H9 (cell line): Measurements from ENCODE around the gene PHF24. TPM values are rescaled to one million over a fixed set of nuclear protein-coding genes. Genes with fewer than 3 reads are reported as not detected.

Experiments
- DNase-seq: peaks from one replicate; pipeline ENCODE4 v3.0.0-alpha.2; 2017
- H2AFZ ChIP-seq: one replicate; pipeline ENCODE4 v1.6.1; 2013; ENCODE audit warnings: mild to moderate bottlenecking, low read length, control low read depth, moderate library complexity
- H2AK5ac ChIP-seq: 2 replicates; pipeline ENCODE4 v1.6.1; 2013; ENCODE audit warnings: low read length, control low read depth, mixed read lengths; ENCODE audit not compliant: insufficient read length
- H2BK120ac ChIP-seq: one replicate; pipeline ENCODE4 v1.6.1; 2013; ENCODE audit warnings: low read depth, mild to moderate bottlenecking, low read length, control low read depth, inconsistent platforms; ENCODE audit not compliant: poor library complexity, severe bottlenecking
- H2BK12ac ChIP-seq: 2 replicates; pipeline ENCODE4 v1.6.1; 2013; ENCODE audit warnings: low read length, control low read depth, mixed read lengths, low read depth; ENCODE audit not compliant: insufficient read length
- H2BK15ac ChIP-seq: 2 replicates; pipeline ENCODE4 v1.6.1; 2013; ENCODE audit warnings: low read depth, low read length, control low read depth
- H2BK20ac ChIP-seq: one replicate; pipeline ENCODE4 v1.6.1; 2013; ENCODE audit warnings: low read depth, mild to moderate bottlenecking, low read length, control low read depth, inconsistent platforms; ENCODE audit not compliant: poor library complexity, severe bottlenecking
- H2BK5ac ChIP-seq: 2 replicates; pipeline ENCODE4 v1.6.1; 2013; ENCODE audit warnings: low read length, control low read depth, mixed read lengths; ENCODE audit not compliant: insufficient read length
- H3K14ac ChIP-seq: 2 replicates; pipeline ENCODE4 v1.6.1; 2013; ENCODE audit warnings: low read length, control low read depth; ENCODE audit not compliant: insufficient read depth
- H3K18ac ChIP-seq: 2 replicates; pipeline ENCODE4 v1.6.1; 2013; ENCODE audit warnings: low read depth, mild to moderate bottlenecking, mixed read lengths, low read length, control low read depth; ENCODE audit not compliant: insufficient read length
- H3K23ac ChIP-seq: 2 replicates; pipeline ENCODE4 v1.6.1; 2013; ENCODE audit warnings: low read length, control low read depth, mixed read lengths, low read depth; ENCODE audit not compliant: insufficient read length
- H3K23me2 ChIP-seq: 2 replicates; pipeline ENCODE4 v1.6.1; 2013; ENCODE audit warnings: low read depth, mild to moderate bottlenecking, mixed read lengths, low read length, control low read depth; ENCODE audit not compliant: insufficient read length, poor library complexity, severe bottlenecking
- H3K27ac ChIP-seq: 2 replicates; pipeline ENCODE4 v1.5.1; 2013; ENCODE audit warnings: low read length, control low read depth, mixed read lengths, low read depth; ENCODE audit not compliant: insufficient read length
- H3K27me3 ChIP-seq: 2 replicates; pipeline ENCODE4 v1.6.1; 2013; ENCODE audit warnings: low read length, control low read depth, inconsistent platforms; ENCODE audit not compliant: insufficient read depth
- H3K4ac ChIP-seq: 2 replicates; pipeline ENCODE4 v1.6.1; 2013; ENCODE audit warnings: low read depth, mild to moderate bottlenecking, control low read depth, inconsistent platforms, low read length, moderate library complexity
- H3K4me1 ChIP-seq: 2 replicates; pipeline ENCODE4 v1.6.1; 2013; ENCODE audit warnings: low read length, control low read depth, inconsistent platforms; ENCODE audit not compliant: insufficient read depth
- H3K4me2 ChIP-seq: 2 replicates; pipeline ENCODE4 v1.6.1; 2013; ENCODE audit warnings: low read length, control low read depth, mixed read lengths; ENCODE audit not compliant: insufficient read length, insufficient read depth
- H3K56ac ChIP-seq: 2 replicates; pipeline ENCODE4 v1.6.1; 2013; ENCODE audit warnings: low read depth, mild to moderate bottlenecking, mixed read lengths, low read length, control low read depth; ENCODE audit not compliant: insufficient read length
- H3K79me1 ChIP-seq: 2 replicates; pipeline ENCODE4 v1.6.1; 2013; ENCODE audit warnings: low read depth, mild to moderate bottlenecking, moderate library complexity, low read length, control low read depth, inconsistent platforms; ENCODE audit not compliant: insufficient read depth, poor library complexity, severe bottlenecking
- H3K79me2 ChIP-seq: 2 replicates; pipeline ENCODE4 v1.6.1; 2013; ENCODE audit warnings: low read length, control low read depth, inconsistent platforms; ENCODE audit not compliant: insufficient read depth
- H3K9ac ChIP-seq: 2 replicates; pipeline ENCODE4 v1.6.1; 2013; ENCODE audit warnings: low read length, control low read depth, mixed read lengths; ENCODE audit not compliant: insufficient read length; ENCODE audit errors: extremely low read depth
- H3K9me3 ChIP-seq: one replicate; pipeline ENCODE4 v1.6.1; 2013; ENCODE audit warnings: low read depth, low read length, inconsistent platforms; ENCODE audit not compliant: control insufficient read depth
- H3T11ph ChIP-seq: one replicate; pipeline ENCODE4 v1.6.1; 2013; ENCODE audit warnings: mild to moderate bottlenecking, low read length, control low read depth, inconsistent platforms
- H4K20me1 ChIP-seq: one replicate; pipeline ENCODE4 v1.6.1; 2013; ENCODE audit not compliant: control insufficient read depth, insufficient read length, insufficient read depth
- H4K5ac ChIP-seq: 2 replicates; pipeline ENCODE4 v1.6.1; 2013; ENCODE audit warnings: low read depth, mild to moderate bottlenecking, mixed read lengths, low read length, control low read depth; ENCODE audit not compliant: insufficient read length
- H4K8ac ChIP-seq: replicated peaks from 2 replicates; pipeline ENCODE4 v1.6.1; 2013; ENCODE audit warnings: low read length, control low read depth, mixed read lengths, low read depth; ENCODE audit not compliant: insufficient read length
- H4K91ac ChIP-seq: 2 replicates; pipeline ENCODE4 v1.6.1; 2013; ENCODE audit warnings: low read depth, mild to moderate bottlenecking, moderate library complexity, mixed read lengths, low read length, control low read depth; ENCODE audit not compliant: insufficient read length
- H3K27ac Mint-ChIP-seq, 3 experiments: 2 replicates in 2 of 3; 3 replicates in 1 of 3; pipeline ENCODE4 v1.8.0; 2020 to 2021; ENCODE audit warnings: mixed read lengths in 3 of 3, mild to moderate bottlenecking in 1 of 3, moderate library complexity in 1 of 3
- H3K27me3 Mint-ChIP-seq: 2 replicates; pipeline ENCODE4 v1.8.0; 2021; ENCODE audit warnings: low read depth, mild to moderate bottlenecking, moderate library complexity, mixed read lengths
- H3K36me3 Mint-ChIP-seq, 3 experiments: 2 replicates in 2 of 3; 3 replicates in 1 of 3; pipeline ENCODE4 v1.8.0; 2020 to 2021; ENCODE audit warnings: low read depth in 3 of 3, mixed read lengths in 3 of 3; ENCODE audit not compliant: insufficient read depth in 1 of 3
- H3K4me1 Mint-ChIP-seq, 2 experiments: 2 replicates each; pipeline ENCODE4 v1.8.0; 2020; ENCODE audit warnings: mixed read lengths in 2 of 2
- H3K4me3 Mint-ChIP-seq, 2 experiments: 2 replicates in 1 of 2; 3 replicates in 1 of 2; pipeline ENCODE4 v1.8.0; 2020 to 2021; ENCODE audit warnings: mild to moderate bottlenecking in 2 of 2, mixed read lengths in 2 of 2, moderate library complexity in 1 of 2
- H3K9me3 Mint-ChIP-seq, 2 experiments: 2 replicates in 1 of 2; 3 replicates in 1 of 2; pipeline ENCODE4 v1.8.0; 2020; ENCODE audit warnings: mild to moderate bottlenecking in 2 of 2, mixed read lengths in 2 of 2, moderate library complexity in 1 of 2
- whole genome bisulfite sequencing: extraction: QIAGEN DNeasy Blood & Tissue Kit; methylation state at CpG from one replicate; pipeline ENCODE4 v1.1.7; 2013; ENCODE audit warnings: missing lambda C conversion rate, low lambda C conversion rate, mixed read lengths; ENCODE audit not compliant: insufficient read length; ENCODE audit errors: extremely low coverage; 5-methylcytosine and 5-hydroxymethylcytosine counted together
- total RNA-seq: library from RNA; stranded (reverse); gene quantifications from 2 replicates; pipeline ENCODE4 v1.2.1, GENCODE V29; 2021
- TF ChIP-seq, protein P1 (sequence below): fragments of 200-600 bp; sonication (generic); conservative IDR thresholded peaks from 3 replicates; pipeline ENCODE4 v1.8.0; 2021; ENCODE audit warnings: antibody characterized with exemption, mild to moderate bottlenecking

The PHF24 gene
- total RNA-seq, 1 experiment from 2014 or later, result 0.24 TPM

DNA sequence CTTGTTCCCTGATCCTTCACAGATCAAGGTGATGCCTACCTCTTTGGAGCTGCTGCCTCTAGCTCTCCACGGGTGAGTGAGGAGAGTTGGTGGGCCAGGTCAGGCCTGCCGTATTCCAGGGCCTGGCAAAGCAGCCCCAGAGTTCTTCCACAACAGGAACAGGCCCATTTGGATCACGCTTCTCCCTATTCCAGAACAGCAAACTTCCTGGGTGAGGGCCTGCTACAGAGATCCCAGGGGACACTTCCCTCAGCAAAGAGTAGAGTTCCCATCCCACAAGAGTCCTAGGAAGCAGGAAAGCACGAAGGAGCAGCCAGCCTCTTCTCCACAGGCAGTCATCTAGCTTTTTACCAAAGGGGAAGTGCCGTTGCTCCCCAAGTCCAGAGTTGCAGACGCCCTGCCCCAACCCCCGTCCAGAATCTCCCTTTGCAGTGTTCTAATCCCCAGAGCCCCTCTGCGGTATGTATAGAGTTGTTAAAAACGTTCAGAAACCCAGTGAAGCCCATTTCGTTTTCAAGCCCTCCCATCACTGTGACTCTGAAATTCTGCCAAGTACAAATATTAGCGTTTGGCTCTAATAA lies 22.2 kb downstream of the PHF24 start:
- H2AFZ ChIP-seq, result no peak overlapping the region
- H4K5ac ChIP-seq, result no peak overlapping the region
- no peak overlapping the region for H2AK5ac ChIP-seq
- Mint-ChIP-seq H3K27me3 (peaks cover 7% of the 10 kb centered on the region), H3K9me3 (no peaks in the 10 kb centered on the region; a peak in 2 of 5 replicates), H3K4me1 (peaks cover 4 to 6% of the 10 kb centered on the region in 2 experiments; a peak in 3 of 4 replicates), H3K4me3 (no peak overlapping the region), H3K36me3 (no peaks in the 10 kb centered on the region), H3K27ac (no peak overlapping the region)
- H4K91ac ChIP-seq, result no peak overlapping the region
- no peak overlapping the region for H3K4me2 ChIP-seq
- H3K79me1 ChIP-seq, result no peaks in the 10 kb centered on the region
- H3K23me2 ChIP-seq, result no peaks in the 10 kb centered on the region
- no peak overlapping the region for H3K56ac ChIP-seq
- H3K14ac ChIP-seq, result no peak overlapping the region
- no CpG with 5 or more reads among the region's 11 CpGs for WGBS
- H3T11ph ChIP-seq, result no peak overlapping the region
- H3K23ac ChIP-seq, result no peak overlapping the region
- TF ChIP-seq, protein P1, sequence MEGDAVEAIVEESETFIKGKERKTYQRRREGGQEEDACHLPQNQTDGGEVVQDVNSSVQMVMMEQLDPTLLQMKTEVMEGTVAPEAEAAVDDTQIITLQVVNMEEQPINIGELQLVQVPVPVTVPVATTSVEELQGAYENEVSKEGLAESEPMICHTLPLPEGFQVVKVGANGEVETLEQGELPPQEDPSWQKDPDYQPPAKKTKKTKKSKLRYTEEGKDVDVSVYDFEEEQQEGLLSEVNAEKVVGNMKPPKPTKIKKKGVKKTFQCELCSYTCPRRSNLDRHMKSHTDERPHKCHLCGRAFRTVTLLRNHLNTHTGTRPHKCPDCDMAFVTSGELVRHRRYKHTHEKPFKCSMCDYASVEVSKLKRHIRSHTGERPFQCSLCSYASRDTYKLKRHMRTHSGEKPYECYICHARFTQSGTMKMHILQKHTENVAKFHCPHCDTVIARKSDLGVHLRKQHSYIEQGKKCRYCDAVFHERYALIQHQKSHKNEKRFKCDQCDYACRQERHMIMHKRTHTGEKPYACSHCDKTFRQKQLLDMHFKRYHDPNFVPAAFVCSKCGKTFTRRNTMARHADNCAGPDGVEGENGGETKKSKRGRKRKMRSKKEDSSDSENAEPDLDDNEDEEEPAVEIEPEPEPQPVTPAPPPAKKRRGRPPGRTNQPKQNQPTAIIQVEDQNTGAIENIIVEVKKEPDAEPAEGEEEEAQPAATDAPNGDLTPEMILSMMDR, result no peak
- no peak overlapping the region for H3K27ac ChIP-seq
- H4K20me1 ChIP-seq, result no peaks in the 10 kb centered on the region
- no peaks in the 10 kb centered on the region for H3K4me1 ChIP-seq
- no peak overlapping the region for H2BK15ac ChIP-seq
- no peak overlapping the region for H2BK20ac ChIP-seq
- H4K8ac ChIP-seq, result no peak overlapping the region
- no peaks in the 10 kb centered on the region for H3K9me3 ChIP-seq
- no peak overlapping the region for H2BK12ac ChIP-seq
- no peak for DNase-seq
- no peak overlapping the region for H2BK5ac ChIP-seq
- no peak overlapping the region for H3K9ac ChIP-seq
- H3K79me2 ChIP-seq, result no peaks in the 10 kb centered on the region
- no peak overlapping the region for H2BK120ac ChIP-seq
- no peak overlapping the region for H3K4ac ChIP-seq
- H3K27me3 ChIP-seq, result no peaks in the 10 kb centered on the region
- no peak overlapping the region for H3K18ac ChIP-seq
